WERI-Rb-1 (cell line): ENCODE results near the gene UBIAD1.
"Not testable (repeated sequence)": the region's sequence is repeated elsewhere in the genome, so short reads cannot be mapped to it uniquely, and the experiment has no call there.

Experiments
- DNase-seq: peaks from one replicate; pipeline ENCODE4 v3.0.0-alpha.2; 2020
- H3K27ac ChIP-seq: fragments of 250-450 bp; sonication (Bioruptor Pico); 2 replicates; pipeline ENCODE4 v1.5.1; 2020; ENCODE audit warnings: mild to moderate bottlenecking, moderate library complexity
- H3K27me3 ChIP-seq: fragments of 250-450 bp; sonication (Bioruptor Pico); 2 replicates; pipeline ENCODE4 v1.5.1; 2021; ENCODE audit warnings: mild to moderate bottlenecking, low read depth, moderate library complexity; ENCODE audit not compliant: insufficient read depth, severe bottlenecking
- H3K36me3 ChIP-seq: fragments of 250-450 bp; sonication (Bioruptor Pico); 2 replicates; pipeline ENCODE4 v1.5.1; 2020; ENCODE audit warnings: mild to moderate bottlenecking, moderate library complexity
- H3K4me3 ChIP-seq: 2 replicates; pipeline ENCODE4 v1.5.1; 2011; ENCODE audit warnings: low read depth, mild to moderate bottlenecking, control low read depth, low read length
- H3K9me3 ChIP-seq: fragments of 250-450 bp; sonication (Bioruptor Pico); 2 replicates; pipeline ENCODE4 v1.5.1; 2021; ENCODE audit warnings: mild to moderate bottlenecking, moderate library complexity; ENCODE audit not compliant: severe bottlenecking
- TF ChIP-seq, protein P1 (sequence below): IDR thresholded peaks from 2 replicates; pipeline ENCODE4 v1.5.1; 2011; ENCODE audit warnings: low read depth, mild to moderate bottlenecking, control low read depth, inconsistent platforms, low read length

UBIAD1 gene

DNA sequence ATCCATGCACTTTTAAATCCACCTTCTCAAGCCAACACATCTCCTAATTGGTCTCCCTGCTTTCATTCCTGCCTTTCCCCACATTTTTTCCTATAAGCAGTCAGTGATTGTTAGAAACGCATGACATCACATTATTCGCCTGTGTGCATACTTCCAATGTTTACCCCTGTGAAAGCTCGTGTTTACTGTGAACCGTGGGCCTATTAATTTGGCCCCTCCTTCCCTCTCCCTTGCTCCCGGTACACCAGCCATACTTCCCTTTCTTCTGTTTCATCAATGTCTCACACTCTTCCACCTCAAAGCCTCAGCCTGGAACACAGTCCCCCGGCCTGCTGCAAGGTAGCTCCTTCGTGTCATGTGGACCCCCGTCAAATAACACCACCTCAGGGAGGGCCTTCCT, 19.8 kb upstream of the UBIAD1 start:
- H3K36me3 ChIP-seq = peaks cover 81% of the 10 kb centered on the region
- peaks cover 3% of the 10 kb centered on the region for H3K9me3 ChIP-seq
- H3K27ac ChIP-seq = no peak overlapping the region
- DNase-seq = no peak
- no peaks in the 10 kb centered on the region for H3K27me3 ChIP-seq
- TF ChIP-seq, protein P1, sequence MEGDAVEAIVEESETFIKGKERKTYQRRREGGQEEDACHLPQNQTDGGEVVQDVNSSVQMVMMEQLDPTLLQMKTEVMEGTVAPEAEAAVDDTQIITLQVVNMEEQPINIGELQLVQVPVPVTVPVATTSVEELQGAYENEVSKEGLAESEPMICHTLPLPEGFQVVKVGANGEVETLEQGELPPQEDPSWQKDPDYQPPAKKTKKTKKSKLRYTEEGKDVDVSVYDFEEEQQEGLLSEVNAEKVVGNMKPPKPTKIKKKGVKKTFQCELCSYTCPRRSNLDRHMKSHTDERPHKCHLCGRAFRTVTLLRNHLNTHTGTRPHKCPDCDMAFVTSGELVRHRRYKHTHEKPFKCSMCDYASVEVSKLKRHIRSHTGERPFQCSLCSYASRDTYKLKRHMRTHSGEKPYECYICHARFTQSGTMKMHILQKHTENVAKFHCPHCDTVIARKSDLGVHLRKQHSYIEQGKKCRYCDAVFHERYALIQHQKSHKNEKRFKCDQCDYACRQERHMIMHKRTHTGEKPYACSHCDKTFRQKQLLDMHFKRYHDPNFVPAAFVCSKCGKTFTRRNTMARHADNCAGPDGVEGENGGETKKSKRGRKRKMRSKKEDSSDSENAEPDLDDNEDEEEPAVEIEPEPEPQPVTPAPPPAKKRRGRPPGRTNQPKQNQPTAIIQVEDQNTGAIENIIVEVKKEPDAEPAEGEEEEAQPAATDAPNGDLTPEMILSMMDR = no peak
- H3K4me3 ChIP-seq = no peak overlapping the region

DNA sequence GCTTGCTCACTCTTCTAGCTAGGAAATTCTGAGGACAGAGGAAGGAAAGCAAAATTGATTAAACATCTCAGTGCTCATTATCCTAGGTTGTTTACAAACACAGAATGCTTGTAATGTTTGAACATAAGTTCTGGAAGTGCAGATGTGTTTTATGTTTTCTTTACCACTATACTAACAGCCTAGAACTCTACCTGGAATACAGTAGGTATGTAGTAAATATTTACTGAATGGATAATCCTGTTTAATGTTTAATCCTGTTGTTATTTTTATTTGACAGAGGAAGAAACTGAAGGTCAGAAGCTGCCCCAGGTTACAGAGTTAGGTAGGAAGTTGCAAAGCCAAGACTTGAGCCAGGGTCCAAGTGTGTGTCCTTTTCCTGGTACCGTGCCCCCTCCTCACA, 16.7 kb upstream of the UBIAD1 start:
- DNase-seq = no peak
- peaks cover 77% of the 10 kb centered on the region for H3K36me3 ChIP-seq
- TF ChIP-seq, protein P1 = no peak
- no peak overlapping the region for H3K4me3 ChIP-seq
- no peaks in the 10 kb centered on the region for H3K27me3 ChIP-seq
- H3K27ac ChIP-seq = no peak overlapping the region
- no peaks in the 10 kb centered on the region for H3K9me3 ChIP-seq

DNA sequence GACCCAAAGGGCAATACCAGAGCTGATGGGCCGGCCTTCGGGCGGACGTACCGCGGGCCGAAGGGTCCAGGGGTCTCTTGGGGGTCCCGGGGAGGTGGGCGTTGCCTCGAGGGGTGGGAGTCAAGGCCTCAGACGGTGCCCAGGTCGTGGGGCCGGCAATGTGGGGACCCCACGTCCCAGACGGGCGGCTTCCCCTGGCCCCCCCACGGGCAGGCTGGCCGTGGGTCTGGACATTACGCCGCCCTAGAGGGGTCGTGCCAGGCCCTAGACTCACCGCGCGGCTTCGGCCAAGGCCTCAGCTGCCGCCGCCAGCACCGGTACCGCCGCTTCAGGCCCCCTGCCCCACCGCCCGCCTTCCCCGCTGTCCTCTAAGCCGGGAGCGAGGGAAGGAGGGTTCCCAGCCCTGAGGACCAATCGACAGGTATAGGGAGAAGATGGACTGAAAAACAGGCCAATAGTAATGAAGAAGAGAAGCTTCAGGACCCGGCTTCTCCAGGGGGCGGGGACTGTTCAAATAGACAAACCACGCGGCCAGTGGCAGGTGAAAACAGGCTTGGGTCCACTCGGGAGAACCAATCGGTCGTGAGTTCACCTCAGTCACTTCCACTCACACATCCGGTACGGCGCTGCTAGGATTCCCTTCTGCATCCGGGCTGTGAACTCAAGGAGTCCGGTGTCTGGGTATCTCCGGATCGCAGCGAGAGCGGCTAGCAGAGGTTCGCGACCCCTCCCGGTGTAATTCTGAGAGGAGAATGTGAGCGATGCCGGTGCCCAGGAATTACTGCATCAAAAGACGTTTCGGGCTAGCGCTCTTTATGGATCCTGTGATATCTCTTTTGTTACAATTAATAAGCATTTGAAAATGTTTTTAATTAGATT, 10.6 kb upstream of the UBIAD1 start, which contains the start of gene MTOR:
Gene MTOR (minus strand): TSS at position 381 of the 879 bp plus-strand sequence. CDS start 3,142 bp downstream, outside the sequence.
- Histone ChIP-seq H3K27me3 (no peaks in the 10 kb centered on the region), H3K4me3 (peak within 1 kb of the TSS; percentile 76), H3K27ac (peak within 1 kb of the TSS; percentile 94), H3K36me3 (peaks cover 23% of the 10 kb centered on the region), H3K9me3 (no peaks in the 10 kb centered on the region)
- TF ChIP-seq, protein P1 = peak; percentile 43; the same call in 1 of the 2 replicates
- peak; percentile 99 for DNase-seq

DNA sequence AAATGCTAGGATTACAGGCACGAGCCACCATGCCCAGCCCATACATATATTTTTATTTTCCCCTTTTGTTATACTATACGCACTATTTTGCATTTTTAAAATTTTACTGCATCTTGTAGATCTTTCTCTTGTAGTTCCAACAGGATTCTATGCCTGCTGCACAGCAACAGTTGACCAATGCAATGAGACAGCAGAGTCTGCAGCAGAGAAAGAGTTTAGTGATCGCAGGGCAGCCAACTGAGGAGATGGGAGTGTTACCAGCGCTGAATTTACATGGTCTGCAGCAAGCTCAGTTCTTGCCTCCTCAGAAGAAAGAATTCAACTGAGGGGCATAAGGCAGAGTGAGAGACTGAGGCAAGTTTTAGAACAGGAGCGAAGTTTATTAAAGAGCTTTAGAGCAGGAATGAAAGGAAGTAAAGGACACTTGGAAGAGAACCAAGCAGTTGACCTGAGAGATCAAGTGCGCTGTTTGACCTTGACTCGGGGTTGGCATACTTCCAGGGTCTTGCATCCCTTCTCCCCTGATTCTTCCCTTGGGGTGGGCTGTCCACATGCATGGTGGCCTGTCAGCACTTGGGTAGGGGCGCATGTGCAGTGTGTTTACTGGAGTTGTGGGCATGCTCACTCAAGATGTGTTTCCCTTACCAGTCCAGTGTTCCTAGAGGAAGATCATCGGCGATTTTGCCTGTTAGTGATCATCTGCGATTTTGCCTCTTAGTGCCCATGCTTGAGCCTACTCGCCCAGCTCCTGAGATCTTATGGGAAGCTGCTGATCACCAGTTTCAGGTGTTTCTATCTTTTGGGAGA, 6.5 kb upstream of the UBIAD1 start:
- TF ChIP-seq, protein P1 = no peak
- H3K4me3 ChIP-seq = no peak overlapping the region

DNA sequence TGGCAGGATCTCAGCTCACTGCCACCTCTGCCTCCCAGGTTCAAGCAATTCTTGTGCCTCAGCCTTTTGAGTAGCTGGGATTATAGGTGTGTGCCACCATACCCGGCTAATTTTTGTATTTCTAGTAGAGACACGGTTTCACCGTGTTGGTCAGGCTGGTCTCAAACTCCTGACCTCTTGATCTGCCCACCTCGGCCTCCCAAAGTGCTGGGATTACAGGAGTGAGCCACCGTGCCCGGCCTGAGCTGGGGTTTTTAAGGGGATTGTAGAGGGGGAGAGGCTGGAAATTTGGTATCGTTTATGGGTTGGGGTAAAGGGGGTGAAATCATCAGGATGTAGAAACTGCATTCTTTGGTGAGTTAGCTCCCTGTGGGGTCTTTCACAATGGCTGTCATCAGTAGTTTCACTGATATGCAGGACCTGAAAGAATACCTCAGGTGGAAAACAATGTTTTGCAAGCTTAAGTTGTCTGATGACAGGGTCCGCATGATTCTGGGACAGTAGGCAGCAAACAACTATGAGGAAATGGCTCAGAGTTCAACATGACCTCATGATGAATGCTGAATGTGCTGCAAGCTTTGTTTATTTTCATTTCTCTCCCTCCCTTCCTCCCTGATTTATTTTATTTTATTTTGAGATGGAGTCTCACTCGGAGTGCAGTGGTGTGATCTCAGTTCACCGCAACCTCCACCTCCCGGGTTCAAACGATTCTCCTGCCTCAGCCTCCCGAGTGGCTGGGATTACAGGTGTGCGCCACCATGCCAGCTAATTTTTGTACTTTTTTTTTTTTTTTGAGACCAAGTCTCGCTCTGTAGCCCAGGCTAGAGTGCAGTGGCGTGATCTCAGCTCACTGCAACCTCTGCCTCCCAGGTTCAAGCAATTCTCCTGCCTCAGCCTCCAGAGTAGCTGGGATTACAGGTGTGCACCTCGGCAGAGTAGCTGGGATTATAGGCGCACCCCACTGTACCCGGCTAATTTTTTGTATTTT, 5.4 kb upstream of the UBIAD1 start:
- H3K36me3 ChIP-seq, H3K27ac ChIP-seq, H3K27me3 ChIP-seq, DNase-seq, H3K9me3 ChIP-seq, H3K4me3 ChIP-seq: not testable (repeated sequence)

More for the DNA sequence above, 6.5 kb upstream of the UBIAD1 start:
- Histone ChIP-seq H3K9me3 (no peaks in the 10 kb centered on the region), H3K27ac (no peak overlapping the region), H3K36me3 (peaks cover 3% of the 10 kb centered on the region; the same call in 1 of the 2 replicates), H3K27me3 (no peaks in the 10 kb centered on the region)
- DNase-seq = no peak
